Loucy (cell line): ENCODE results near the gene NDST1.

ENCODE experiments used
- H2AFZ ChIP-seq: fragments of 200-600 bp; sonication (generic); 2 replicates; pipeline ENCODE4 v1.6.0; 2016; ENCODE audit warnings: antibody characterized with exemption, mild to moderate bottlenecking, low read length, moderate library complexity
- H3F3A ChIP-seq: fragments of 200-600 bp; 2 replicates; pipeline ENCODE4 v1.6.0; 2016; ENCODE audit warnings: antibody characterized with exemption, low read depth, mild to moderate bottlenecking
- H3K27me3 ChIP-seq: fragments of 200-600 bp; sonication (generic); 2 replicates; pipeline ENCODE4 v1.6.1; 2014; ENCODE audit warnings: low read length, mild to moderate bottlenecking; ENCODE audit not compliant: insufficient read depth, poor library complexity, severe bottlenecking
- H3K36me3 ChIP-seq: fragments of 200-600 bp; sonication (generic); 2 replicates; pipeline ENCODE4 v1.6.1; 2016; ENCODE audit warnings: low read length; ENCODE audit not compliant: insufficient read depth
- H3K4me1 ChIP-seq: fragments of 200-600 bp; sonication (generic); 2 replicates; pipeline ENCODE4 v1.5.1; 2014; ENCODE audit warnings: low read length, mild to moderate bottlenecking; ENCODE audit not compliant: insufficient read depth, poor library complexity, severe bottlenecking
- H3K4me2 ChIP-seq: fragments of 200-600 bp; sonication (generic); 2 replicates; pipeline ENCODE4 v1.6.0; 2014; ENCODE audit warnings: antibody characterized with exemption, low read length, low read depth, mild to moderate bottlenecking; ENCODE audit not compliant: poor library complexity, severe bottlenecking
- H3K4me3 ChIP-seq: fragments of 200-600 bp; sonication (generic); 2 replicates; pipeline ENCODE4 v1.5.1; 2014; ENCODE audit warnings: low read length, mild to moderate bottlenecking, mixed read lengths; ENCODE audit not compliant: poor library complexity, severe bottlenecking
- H3K79me2 ChIP-seq: fragments of 200-600 bp; sonication (generic); 2 replicates; pipeline ENCODE4 v1.6.1; 2014; ENCODE audit warnings: low read length; ENCODE audit not compliant: insufficient read depth
- H3K9ac ChIP-seq: fragments of 200-600 bp; sonication (generic); 2 replicates; pipeline ENCODE4 v1.6.0; 2014; ENCODE audit warnings: mild to moderate bottlenecking, low read depth, low read length, moderate library complexity; ENCODE audit not compliant: poor library complexity, severe bottlenecking
- H3K9me2 ChIP-seq: fragments of 200-600 bp; sonication (generic); replicated peaks from 2 replicates; pipeline ENCODE4 v1.6.1; 2016; ENCODE audit warnings: low read depth, low read length, mixed read lengths
- H3K9me3 ChIP-seq: fragments of 200-600 bp; sonication (generic); 2 replicates; pipeline ENCODE4 v1.6.1; 2014; ENCODE audit warnings: mild to moderate bottlenecking, antibody characterized with exemption, low read length, low read depth; ENCODE audit not compliant: insufficient read depth
- H4K20me1 ChIP-seq: fragments of 200-600 bp; sonication (generic); 2 replicates; pipeline ENCODE4 v1.6.0; 2014; ENCODE audit warnings: antibody characterized with exemption, low read length, mild to moderate bottlenecking; ENCODE audit not compliant: insufficient read depth, poor library complexity, severe bottlenecking
- EZH2phosphoT487 ChIP-seq: fragments of 200-600 bp; IDR thresholded peaks from 2 replicates; pipeline ENCODE4 v1.6.1; 2018; ENCODE audit warnings: antibody characterized with exemption, mild to moderate bottlenecking, moderate library complexity, borderline replicate concordance
- TF ChIP-seq, protein P1 (sequence below): fragments of 200-600 bp; sonication (generic); conservative IDR thresholded peaks from 2 replicates; pipeline ENCODE4 v1.5.1; 2014; ENCODE audit warnings: mild to moderate bottlenecking, antibody characterized with exemption, low read length

The NDST1 gene

DNA sequence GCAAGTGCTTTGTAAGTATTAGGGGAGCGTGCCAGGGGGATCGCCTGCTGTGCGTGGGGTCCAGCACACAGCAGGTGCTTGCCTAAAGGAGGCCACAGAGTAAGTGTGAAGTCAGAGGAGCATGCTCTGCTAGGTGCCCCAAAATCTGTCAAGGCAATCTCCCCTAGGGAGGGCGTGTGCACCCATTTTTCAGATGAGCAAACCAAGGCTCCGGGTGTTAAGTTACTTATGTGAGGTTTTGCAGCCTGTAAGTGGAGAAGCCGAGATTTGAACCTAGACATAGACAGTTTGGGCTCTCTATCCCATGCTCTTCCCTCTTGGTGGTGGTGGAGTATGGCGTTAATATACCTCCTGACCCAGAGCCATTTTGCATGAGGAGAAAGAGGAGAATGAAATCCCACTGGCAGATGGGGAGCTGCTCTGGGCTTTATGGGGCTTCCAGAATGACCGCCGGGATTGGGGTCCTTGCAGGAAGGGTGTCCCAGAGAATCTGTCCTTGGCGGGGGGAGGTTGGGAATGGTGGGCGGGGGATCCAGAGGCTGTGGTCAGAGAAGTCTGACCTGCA is 14.1 kb downstream of the NDST1 start:
- H3K79me2 ChIP-seq: no peaks in the 10 kb centered on the region
- H3K9ac ChIP-seq: no peak overlapping the region
- H3K9me3 ChIP-seq: no peaks in the 10 kb centered on the region
- H3K4me3 ChIP-seq: no peak overlapping the region
- H4K20me1 ChIP-seq: no peaks in the 10 kb centered on the region
- TF ChIP-seq EZH2phosphoT487: no peak
- TF ChIP-seq, protein P1, sequence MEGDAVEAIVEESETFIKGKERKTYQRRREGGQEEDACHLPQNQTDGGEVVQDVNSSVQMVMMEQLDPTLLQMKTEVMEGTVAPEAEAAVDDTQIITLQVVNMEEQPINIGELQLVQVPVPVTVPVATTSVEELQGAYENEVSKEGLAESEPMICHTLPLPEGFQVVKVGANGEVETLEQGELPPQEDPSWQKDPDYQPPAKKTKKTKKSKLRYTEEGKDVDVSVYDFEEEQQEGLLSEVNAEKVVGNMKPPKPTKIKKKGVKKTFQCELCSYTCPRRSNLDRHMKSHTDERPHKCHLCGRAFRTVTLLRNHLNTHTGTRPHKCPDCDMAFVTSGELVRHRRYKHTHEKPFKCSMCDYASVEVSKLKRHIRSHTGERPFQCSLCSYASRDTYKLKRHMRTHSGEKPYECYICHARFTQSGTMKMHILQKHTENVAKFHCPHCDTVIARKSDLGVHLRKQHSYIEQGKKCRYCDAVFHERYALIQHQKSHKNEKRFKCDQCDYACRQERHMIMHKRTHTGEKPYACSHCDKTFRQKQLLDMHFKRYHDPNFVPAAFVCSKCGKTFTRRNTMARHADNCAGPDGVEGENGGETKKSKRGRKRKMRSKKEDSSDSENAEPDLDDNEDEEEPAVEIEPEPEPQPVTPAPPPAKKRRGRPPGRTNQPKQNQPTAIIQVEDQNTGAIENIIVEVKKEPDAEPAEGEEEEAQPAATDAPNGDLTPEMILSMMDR: no peak
- H3K9me2 ChIP-seq: no peaks in the 10 kb centered on the region
- no peak overlapping the region for H2AFZ ChIP-seq
- no peaks in the 10 kb centered on the region for H3K36me3 ChIP-seq
- H3K4me1 ChIP-seq: no peaks in the 10 kb centered on the region
- no peaks in the 10 kb centered on the region for H3K27me3 ChIP-seq
- no peaks in the 10 kb centered on the region for H3F3A ChIP-seq
- H3K4me2 ChIP-seq: no peak overlapping the region

DNA sequence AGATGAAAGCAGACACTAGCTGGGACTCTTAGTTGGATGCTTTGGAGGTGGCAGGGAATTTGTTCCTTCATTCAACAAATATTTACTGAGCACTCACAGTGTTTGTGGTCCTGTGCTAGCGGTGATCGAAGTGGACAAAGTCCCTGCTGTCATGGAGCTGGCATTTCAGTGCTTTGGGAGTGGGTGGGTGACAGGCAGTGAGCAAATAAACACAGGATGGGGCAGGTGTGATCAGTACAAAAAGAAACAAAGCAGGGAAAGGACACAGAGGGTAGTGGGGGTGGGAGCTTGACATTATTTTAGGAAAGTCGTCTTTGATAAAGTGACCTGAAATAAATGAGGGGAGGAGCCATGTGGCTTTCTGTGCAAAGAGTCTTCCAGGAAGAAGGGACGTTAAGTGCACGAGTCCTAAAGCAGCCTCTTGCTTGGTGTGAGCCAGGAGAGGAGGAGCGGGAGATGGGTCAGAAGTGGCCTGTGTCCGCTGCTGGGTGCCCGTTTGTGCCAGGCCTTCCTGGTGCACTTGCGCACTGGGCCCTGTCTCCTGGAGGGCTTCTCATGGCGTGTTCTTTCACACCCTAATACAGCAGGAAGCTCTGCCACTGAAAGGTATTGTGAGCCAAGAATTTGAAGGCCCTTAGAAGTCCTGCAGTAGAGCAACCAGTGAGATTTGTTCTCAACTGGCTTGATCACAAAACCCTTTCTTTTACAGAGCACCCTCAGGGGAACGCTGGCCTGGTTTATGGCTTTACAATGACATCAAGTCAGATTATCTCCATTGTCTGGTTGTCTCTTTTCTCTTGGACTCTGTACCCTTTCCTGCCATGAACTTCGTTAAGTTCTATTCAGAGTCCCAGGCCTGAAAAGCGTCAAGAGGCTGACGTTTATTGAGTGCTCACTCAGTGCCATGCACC is 14.8 kb downstream of the NDST1 start:
- Histone ChIP-seq H3K4me1 (no peaks in the 10 kb centered on the region), H3K9me3 (no peaks in the 10 kb centered on the region), H2AFZ (no peak overlapping the region), H3K36me3 (no peaks in the 10 kb centered on the region), H3K4me2 (no peak overlapping the region), H3F3A (no peaks in the 10 kb centered on the region), H3K9ac (no peak overlapping the region), H3K9me2 (no peaks in the 10 kb centered on the region), H4K20me1 (no peaks in the 10 kb centered on the region), H3K27me3 (no peaks in the 10 kb centered on the region), H3K79me2 (no peaks in the 10 kb centered on the region), H3K4me3 (no peak overlapping the region)
- TF ChIP-seq, protein P1: no peak
- TF ChIP-seq EZH2phosphoT487: no peak

DNA sequence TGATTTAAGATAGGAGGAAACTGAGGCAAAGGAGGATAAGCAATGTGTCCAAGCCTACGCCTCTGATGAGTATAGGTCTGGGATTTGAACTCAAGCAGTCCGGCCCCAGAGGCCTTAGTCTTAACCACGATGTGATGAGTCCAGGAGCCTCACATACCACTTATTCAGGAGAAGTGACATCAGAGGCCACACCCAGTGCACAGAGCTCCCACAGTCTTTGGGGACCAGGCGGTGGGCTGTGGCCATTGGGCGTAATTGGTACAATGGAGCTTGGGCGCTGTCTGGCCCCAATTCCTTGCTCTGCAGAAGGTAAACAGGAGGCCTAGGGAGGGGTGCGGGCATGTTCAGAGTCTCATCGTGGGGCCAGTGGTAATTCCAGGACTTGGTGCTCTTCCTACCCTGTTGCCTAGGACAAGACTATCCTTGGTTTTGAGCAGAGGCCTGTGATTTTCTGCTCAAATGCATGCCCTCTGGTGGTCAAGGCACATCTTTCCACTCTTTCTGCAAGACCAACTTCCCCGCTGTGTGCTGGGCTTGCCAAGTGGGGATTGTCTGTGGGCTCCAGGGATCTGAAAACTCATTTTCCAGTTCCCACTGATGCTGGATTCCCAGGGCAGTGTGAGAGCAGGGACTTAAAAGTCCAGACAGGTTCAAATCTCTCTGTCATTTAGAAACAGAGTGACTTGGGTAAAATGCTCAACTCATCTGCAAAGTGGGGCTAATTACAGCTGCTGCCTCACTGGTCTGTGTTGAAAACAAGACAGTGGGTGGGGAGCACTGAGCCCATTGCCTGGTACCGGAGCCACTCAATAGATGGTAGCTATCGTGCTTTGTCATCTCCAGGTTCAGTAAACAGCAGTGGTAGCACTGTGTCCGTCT is 15.8 kb downstream of the NDST1 start:
- H3F3A ChIP-seq: no peaks in the 10 kb centered on the region
- H3K4me2 ChIP-seq: no peak overlapping the region
- no peak overlapping the region for H3K9ac ChIP-seq
- no peak overlapping the region for H2AFZ ChIP-seq
- no peak for TF ChIP-seq EZH2phosphoT487
- TF ChIP-seq, protein P1: peak; percentile 74
- H4K20me1 ChIP-seq: no peaks in the 10 kb centered on the region
- H3K4me3 ChIP-seq: no peak overlapping the region
- no peaks in the 10 kb centered on the region for H3K27me3 ChIP-seq
- no peaks in the 10 kb centered on the region for H3K9me2 ChIP-seq
- H3K79me2 ChIP-seq: no peaks in the 10 kb centered on the region
- no peaks in the 10 kb centered on the region for H3K36me3 ChIP-seq
- H3K9me3 ChIP-seq: no peaks in the 10 kb centered on the region
- no peaks in the 10 kb centered on the region for H3K4me1 ChIP-seq
